Large intestine (tissue), 3 donors: ENCODE measurements around the gene SLC16A3. TPM values are rescaled to one million over a fixed set of nuclear protein-coding genes. Genes with fewer than 3 reads are reported as not detected.
"Not testable (repeated sequence)": the region's sequence is repeated elsewhere in the genome, so short reads cannot be mapped to it uniquely, and the experiment has no call there.

Experiments used
- DNase-seq, 2 donors: peaks; one replicate each; pipeline versions ENCODE4 v3.0.0 to v3.0.0-alpha.2; 2013
- H3K27ac ChIP-seq: one replicate; pipeline ENCODE4 v1.5.1; 2013; ENCODE audit warnings: low read length
- H3K27me3 ChIP-seq: 2 replicates; pipeline ENCODE4 v1.6.1; 2013; ENCODE audit warnings: low read length; ENCODE audit not compliant: control insufficient read depth, insufficient read depth
- H3K36me3 ChIP-seq: 2 replicates; pipeline ENCODE4 v1.6.1; 2013; ENCODE audit warnings: low read length; ENCODE audit not compliant: control insufficient read depth, insufficient read depth
- H3K4me1 ChIP-seq: one replicate; pipeline ENCODE4 v1.6.1; 2013; ENCODE audit warnings: low read length; ENCODE audit not compliant: control insufficient read depth, insufficient read depth
- H3K4me3 ChIP-seq: one replicate; pipeline ENCODE4 v1.5.1; 2013; ENCODE audit warnings: low read length
- H3K9me3 ChIP-seq: one replicate; pipeline ENCODE4 v1.6.1; 2013; ENCODE audit warnings: mild to moderate bottlenecking, low read depth, low read length, moderate library complexity; ENCODE audit not compliant: control insufficient read depth
- WGBS: methylation state at CpG from one replicate; pipeline ENCODE4 v1.1.5; 2013; ENCODE audit warnings: low lambda C conversion rate; ENCODE audit not compliant: insufficient coverage; 5-methylcytosine and 5-hydroxymethylcytosine counted together
- polyA plus RNA-seq: library from polyadenylated mRNA; unstranded; fragments of 120-200 nt; gene quantifications from one replicate; pipeline ENCODE4 v1.2.1, GENCODE V29; 2013

SLC16A3 gene
- polyA plus RNA-seq, 1 donor: 19.5 TPM

GRCh38 chr17:82259972-82260961, 31.4 kb downstream of the SLC16A3 start:
- H3K36me3 ChIP-seq: peaks cover 85% of the 10 kb centered on the region
- WGBS: 100% methylated on average over 2 of the region's 8 CpGs
- H3K27me3 ChIP-seq, DNase-seq, H3K27ac ChIP-seq, H3K9me3 ChIP-seq, H3K4me3 ChIP-seq, H3K4me1 ChIP-seq: not testable (repeated sequence)

DNA sequence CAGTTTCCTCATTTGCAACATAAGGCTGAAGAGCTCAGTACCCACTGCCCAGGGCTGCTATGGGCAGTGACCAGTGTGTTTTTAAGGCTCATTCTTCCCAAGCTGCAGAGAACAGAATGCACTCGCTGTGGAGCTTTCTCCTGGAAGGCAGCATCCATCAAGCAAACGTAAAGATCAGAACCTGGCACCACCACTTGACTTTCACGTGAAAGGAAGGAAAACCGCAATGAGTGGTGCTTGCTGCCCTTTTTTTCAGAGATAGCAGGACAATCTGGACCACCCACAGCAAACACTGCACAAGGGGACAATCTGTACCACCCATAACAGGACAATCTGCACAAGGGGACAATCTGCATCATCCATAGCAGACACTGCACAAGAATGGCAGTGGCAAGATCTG, 33.5 kb downstream of the SLC16A3 start:
- Histone ChIP-seq H3K9me3 (no peaks in the 10 kb centered on the region), H3K27ac (no peak overlapping the region), H3K36me3 (peaks cover 86% of the 10 kb centered on the region), H3K4me1 (peaks cover 13% of the 10 kb centered on the region), H3K27me3 (no peaks in the 10 kb centered on the region), H3K4me3 (no peak overlapping the region)
- no CpG with 5 or more reads among the region's 4 CpGs for WGBS
- DNase-seq: no peak

- no peaks in the 10 kb centered on the region for H3K27me3 ChIP-seq
- no peak overlapping the region for H3K4me3 ChIP-seq
- 90% methylated on average over 2 of the region's 9 CpGs for WGBS
- H3K4me1 ChIP-seq: peaks cover 24% of the 10 kb centered on the region
- H3K27ac ChIP-seq: no peak overlapping the region
- DNase-seq: no peak
- no peaks in the 10 kb centered on the region for H3K9me3 ChIP-seq
- H3K36me3 ChIP-seq: peaks cover 77% of the 10 kb centered on the region
Measured at GRCh38 chr17:82263641-82264040, 34.8 kb downstream of the SLC16A3 start.

GRCh38 chr17:82266142-82266541, 37.3 kb downstream of the SLC16A3 start:
- H3K27ac ChIP-seq: peak overlapping the region; percentile 97
- WGBS: no CpG with 5 or more reads among the region's 10 CpGs
- peaks cover 47% of the 10 kb centered on the region for H3K4me1 ChIP-seq
- no peaks in the 10 kb centered on the region for H3K27me3 ChIP-seq
- DNase-seq: no peak
- H3K9me3 ChIP-seq: no peaks in the 10 kb centered on the region
- H3K4me3 ChIP-seq: no peak overlapping the region
- peaks cover 69% of the 10 kb centered on the region for H3K36me3 ChIP-seq

DNA sequence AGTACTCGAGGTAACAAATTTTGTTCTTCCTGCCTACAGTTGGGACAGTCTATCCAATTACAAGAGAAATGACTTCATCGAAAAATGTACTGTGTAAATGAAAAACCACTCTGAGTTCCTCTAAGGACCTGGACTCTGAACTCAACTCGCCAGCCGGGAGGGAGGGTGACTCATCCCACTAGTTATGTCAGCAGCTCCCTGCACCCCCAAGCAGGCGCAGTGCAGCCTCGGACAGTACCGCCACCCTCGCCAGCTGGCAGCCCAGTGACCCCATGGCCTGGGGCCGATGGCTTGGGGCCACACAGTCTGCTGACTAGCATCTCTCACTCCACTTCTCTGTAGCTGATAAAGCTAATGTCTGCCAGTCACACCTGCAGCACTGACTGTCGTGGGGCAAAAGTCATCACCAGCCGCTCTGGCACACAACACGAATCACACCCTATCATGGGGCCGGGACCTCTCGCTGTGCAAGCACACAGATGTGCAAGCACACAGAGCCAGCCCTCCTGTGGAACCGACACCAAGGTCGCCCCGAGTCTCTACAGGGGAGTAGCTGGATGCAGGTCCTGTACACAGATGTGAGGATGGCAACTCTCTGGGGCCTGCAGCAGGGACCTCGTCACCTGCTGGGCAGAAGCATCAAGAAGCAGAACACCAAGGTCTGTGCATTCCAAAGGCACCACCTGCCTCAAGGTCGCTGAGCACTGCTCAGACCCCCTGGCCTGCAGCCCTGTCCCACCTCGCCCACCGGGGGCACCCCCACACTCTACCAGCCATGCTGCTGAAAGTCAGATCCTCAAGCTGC, 38.9 kb downstream of the SLC16A3 start:
- H3K4me1 ChIP-seq: peaks cover 58% of the 10 kb centered on the region
- H3K36me3 ChIP-seq: peaks cover 63% of the 10 kb centered on the region

GRCh38 chr17:82269138-82269881, 40.5 kb downstream of the SLC16A3 start:
- Histone ChIP-seq H3K27me3 (no peaks in the 10 kb centered on the region), H3K4me3 (no peak overlapping the region), H3K9me3 (peaks cover 3% of the 10 kb centered on the region), H3K27ac (peak overlapping the region; percentile 97), H3K4me1 (peaks cover 64% of the 10 kb centered on the region), H3K36me3 (peaks cover 49% of the 10 kb centered on the region)
- no CpG with 5 or more reads among the region's 10 CpGs for WGBS
- peak in 1 of 2 donors; percentile 68 for DNase-seq

More for the DNA sequence above, 38.9 kb downstream of the SLC16A3 start:
- peak; percentile 95 to 98 for DNase-seq
- no peaks in the 10 kb centered on the region for H3K27me3 ChIP-seq
- H3K4me3 ChIP-seq: peak overlapping the region; percentile 22
- H3K27ac ChIP-seq: peak overlapping the region; percentile 97
- no CpG with 5 or more reads among the region's 21 CpGs for WGBS
- no peaks in the 10 kb centered on the region for H3K9me3 ChIP-seq

GRCh38 chr17:82269882-82270500, 41.1 kb downstream of the SLC16A3 start:
- no CpG with 5 or more reads among the region's 13 CpGs for WGBS
- Histone ChIP-seq H3K27ac (peak overlapping the region; percentile 97), H3K27me3 (no peaks in the 10 kb centered on the region), H3K9me3 (peaks cover 3% of the 10 kb centered on the region), H3K4me3 (no peak overlapping the region), H3K36me3 (peaks cover 44% of the 10 kb centered on the region), H3K4me1 (peaks cover 68% of the 10 kb centered on the region)
- no peak for DNase-seq

DNA sequence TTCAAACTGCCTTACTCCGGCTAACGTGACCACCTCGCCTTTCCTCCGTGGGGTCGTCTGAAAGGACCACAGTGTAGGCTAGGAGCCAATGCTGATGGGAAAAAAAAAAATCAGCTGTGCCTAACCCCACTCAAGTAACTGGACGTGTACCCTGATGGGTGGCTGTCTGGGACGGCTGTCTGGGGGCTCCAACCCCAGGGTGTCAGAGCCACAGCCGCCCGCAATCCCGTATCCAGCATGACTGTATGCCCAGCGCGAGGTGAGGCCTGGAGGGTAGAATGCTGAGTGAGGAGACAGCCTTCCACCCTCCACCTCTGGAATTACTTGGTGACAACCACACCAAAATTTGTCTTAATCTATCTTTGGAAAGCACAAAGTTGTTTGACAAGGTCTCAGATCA, 41.8 kb downstream of the SLC16A3 start:
- no peaks in the 10 kb centered on the region for H3K27me3 ChIP-seq
- no peak for DNase-seq
- no CpG with 5 or more reads among the region's 12 CpGs for WGBS
- H3K27ac ChIP-seq: no peak overlapping the region
- peaks cover 37% of the 10 kb centered on the region for H3K36me3 ChIP-seq
- H3K4me1 ChIP-seq: peaks cover 69% of the 10 kb centered on the region
- H3K4me3 ChIP-seq: no peak overlapping the region
- H3K9me3 ChIP-seq: peaks cover 3% of the 10 kb centered on the region

GRCh38 chr17:82271401-82271800, 42.6 kb downstream of the SLC16A3 start:
- no CpG with 5 or more reads among the region's 6 CpGs for WGBS
- no peak overlapping the region for H3K4me3 ChIP-seq
- H3K4me1 ChIP-seq: peaks cover 64% of the 10 kb centered on the region
- DNase-seq: no peak
- no peaks in the 10 kb centered on the region for H3K27me3 ChIP-seq
- peaks cover 3% of the 10 kb centered on the region for H3K9me3 ChIP-seq
- H3K36me3 ChIP-seq: peaks cover 30% of the 10 kb centered on the region
- peak overlapping the region; percentile 71 for H3K27ac ChIP-seq
